Transverse colon (tissue), 4 donors: ENCODE results near the gene DGKG. TPM values are rescaled to one million over a fixed set of nuclear protein-coding genes. Genes with fewer than 3 reads are reported as not detected.

ENCODE experiments used
- DNase-seq: peaks from one replicate; pipeline ENCODE4 v3.0.0-alpha.2; 2019
- H3K27ac ChIP-seq, 4 donors: fragments of 200-600 bp; sonication (generic); 2 replicates each; pipeline ENCODE4 v1.5.1; 2016 to 2018; ENCODE audit warnings: inconsistent platforms in 4 of 4
- H3K27me3 ChIP-seq: fragments of 200-600 bp; sonication (generic); 2 replicates; pipeline ENCODE4 v1.5.1; 2017; ENCODE audit warnings: inconsistent platforms
- H3K36me3 ChIP-seq, 4 donors: fragments of 200-600 bp; sonication (generic); 2 replicates each; pipeline ENCODE4 v1.5.1; 2017 to 2019; ENCODE audit warnings: inconsistent platforms in 4 of 4
- H3K4me1 ChIP-seq, 4 donors: fragments of 200-600 bp; sonication (generic); 2 replicates each; pipeline ENCODE4 v1.5.1; 2017 to 2020; ENCODE audit warnings: inconsistent platforms in 4 of 4
- H3K4me3 ChIP-seq, 4 donors: fragments of 200-600 bp; sonication (generic); 1 replicate in 1 of 4; 2 replicates in 3 of 4; pipeline versions ENCODE4 v1.5.1 to v1.6.1; 2017 to 2019; ENCODE audit warnings: inconsistent platforms in 4 of 4
- H3K9me3 ChIP-seq, 2 donors: fragments of 200-600 bp; sonication (generic); 2 replicates each; pipeline ENCODE4 v1.5.1; 2017 to 2019; ENCODE audit warnings: inconsistent platforms in 2 of 2
- EP300 ChIP-seq: sonication (generic); formaldehyde crosslinking; IDR thresholded peaks from one replicate; pipeline ENCODE4 v1.6.1; 2017; ENCODE audit warnings: antibody characterized with exemption, low read depth
- POLR2A ChIP-seq: fragments of 450-650 bp; IDR thresholded peaks from one replicate; pipeline ENCODE4 v1.6.1; 2016; ENCODE audit warnings: antibody characterized with exemption, mild to moderate bottlenecking, moderate library complexity
- POLR2AphosphoS5 ChIP-seq, 3 donors: sonication (generic); formaldehyde crosslinking; IDR thresholded peaks; one replicate each; pipeline ENCODE4 v1.6.1; 2016; ENCODE audit warnings: antibody characterized with exemption in 3 of 3
- WGBS, 2 donors: methylation state at CpG; one replicate each; pipeline ENCODE4 v1.1.5; 2018; ENCODE audit warnings: low coverage in 1 of 2; 5-methylcytosine and 5-hydroxymethylcytosine counted together
- in situ Hi-C, 4 donors: fragments of 200-750 bp; cut with MboI; loops; one replicate each; pipeline versions ENCODE4 v1.15.0 to v1.15.1; 2017; ENCODE audit warnings: low sequenced_read_pairs in 3 of 4, low pct_ligation_motif_present in 1 of 4, low pct_unique_long_range_greater_than_20kb in 1 of 4
- intact Hi-C: fragments of 100-400 bp; cut with DNase I; formaldehyde crosslinking; loops from one replicate; pipeline ENCODE4 v1.15.1; 2023; ENCODE audit warnings: low total_unique reads
- total RNA-seq, 4 donors: library from RNA; depleted of rRNA; stranded (reverse); fragments of >200 nt; gene quantifications; one replicate each; pipeline ENCODE4 v1.1.0, GENCODE V29; 2016
- TF ChIP-seq, protein P1 (sequence below), 5 experiments: fragments of 200-600 bp in 3 of 5; fragments of 450-650 bp in 2 of 5; sonication (generic) in 3 of 5; IDR thresholded peaks; 1 replicate in 2 of 5; 2 replicates in 3 of 5; pipeline ENCODE4 v1.5.1; 2016 to 2017; ENCODE audit warnings: antibody characterized with exemption in 5 of 5, inconsistent platforms in 3 of 5, mild to moderate bottlenecking in 2 of 5, moderate library complexity in 1 of 5

DGKG gene
- total RNA-seq, 4 donors from 2014 or later: 1.00 to 2.9 (median 1.8) TPM

DNA sequence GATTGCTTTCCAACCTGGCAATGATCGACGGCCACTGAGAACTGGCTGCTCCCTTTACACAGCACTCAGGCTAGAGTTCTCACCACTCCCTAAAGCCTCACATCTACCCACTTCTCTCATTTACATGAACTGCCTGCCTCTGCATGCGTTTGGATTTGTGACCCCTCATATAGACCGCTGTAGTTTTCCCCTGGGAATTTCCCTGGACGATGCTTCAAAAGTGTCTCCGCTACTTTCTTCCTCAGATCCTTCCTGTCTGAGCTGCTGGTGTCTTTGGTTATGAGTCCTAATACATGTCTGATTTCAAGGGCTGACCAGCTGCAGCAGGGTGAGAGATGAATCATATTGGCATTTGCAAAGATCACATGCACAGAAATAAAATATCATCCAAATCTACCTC, 136.4 kb downstream of the DGKG start:
- H3K27ac ChIP-seq: no peak overlapping the region
- in situ Hi-C loops: loop anchor here in 1 of 4 donors (25.0 kb wide), 1 partner anchor 238 kb away; no protein-coding TSS in a partner anchor
- H3K4me1 ChIP-seq: no peaks in the 10 kb centered on the region
- intact Hi-C loops: no loop called here
- H3K27me3 ChIP-seq: peaks cover 6% of the 10 kb centered on the region
- DNase-seq: no peak
- TF ChIP-seq POLR2A (no peak), EP300 (no peak), POLR2AphosphoS5 (IDR thresholded peaks at IDR 0.05) (no peak)
- TF ChIP-seq, protein P1, sequence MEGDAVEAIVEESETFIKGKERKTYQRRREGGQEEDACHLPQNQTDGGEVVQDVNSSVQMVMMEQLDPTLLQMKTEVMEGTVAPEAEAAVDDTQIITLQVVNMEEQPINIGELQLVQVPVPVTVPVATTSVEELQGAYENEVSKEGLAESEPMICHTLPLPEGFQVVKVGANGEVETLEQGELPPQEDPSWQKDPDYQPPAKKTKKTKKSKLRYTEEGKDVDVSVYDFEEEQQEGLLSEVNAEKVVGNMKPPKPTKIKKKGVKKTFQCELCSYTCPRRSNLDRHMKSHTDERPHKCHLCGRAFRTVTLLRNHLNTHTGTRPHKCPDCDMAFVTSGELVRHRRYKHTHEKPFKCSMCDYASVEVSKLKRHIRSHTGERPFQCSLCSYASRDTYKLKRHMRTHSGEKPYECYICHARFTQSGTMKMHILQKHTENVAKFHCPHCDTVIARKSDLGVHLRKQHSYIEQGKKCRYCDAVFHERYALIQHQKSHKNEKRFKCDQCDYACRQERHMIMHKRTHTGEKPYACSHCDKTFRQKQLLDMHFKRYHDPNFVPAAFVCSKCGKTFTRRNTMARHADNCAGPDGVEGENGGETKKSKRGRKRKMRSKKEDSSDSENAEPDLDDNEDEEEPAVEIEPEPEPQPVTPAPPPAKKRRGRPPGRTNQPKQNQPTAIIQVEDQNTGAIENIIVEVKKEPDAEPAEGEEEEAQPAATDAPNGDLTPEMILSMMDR (IDR thresholded peaks at IDR 0.05): no peak
- H3K4me3 ChIP-seq: no peak overlapping the region
- no peaks in the 10 kb centered on the region for H3K36me3 ChIP-seq
- 61 to 80% methylated on average over 1 to 6 of the region's 6 CpGs for WGBS, 2 donors
- no peaks in the 10 kb centered on the region for H3K9me3 ChIP-seq

DNA sequence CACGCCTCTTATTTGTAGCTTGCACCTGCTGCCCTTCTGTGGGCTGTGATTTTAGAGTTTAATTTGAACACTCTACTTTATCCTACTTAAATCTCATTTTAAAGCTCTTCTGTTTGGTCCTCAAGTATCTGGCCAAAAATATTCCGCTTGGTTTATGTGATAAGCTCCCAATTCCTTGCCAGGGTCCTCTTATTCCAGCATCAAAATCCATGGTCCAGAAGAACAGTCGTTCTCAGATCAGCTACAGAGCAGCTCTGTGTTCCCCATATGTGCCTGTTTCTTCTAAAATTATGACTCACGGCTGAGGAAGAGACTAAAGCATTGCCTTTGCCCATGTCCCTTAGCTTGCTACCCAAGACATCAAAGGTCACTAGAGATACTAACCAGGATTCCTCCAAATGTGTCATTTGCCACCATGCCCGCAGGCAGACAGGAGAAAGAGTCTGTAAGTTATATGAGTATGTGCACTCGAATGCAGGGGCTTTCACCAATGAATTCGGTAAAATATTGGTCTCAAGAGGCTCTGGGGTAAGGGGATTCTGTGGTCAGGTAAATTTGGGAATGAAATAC, 137.9 kb downstream of the DGKG start:
- Histone ChIP-seq H3K4me3 (no peak overlapping the region), H3K27ac (no peak overlapping the region), H3K9me3 (no peaks in the 10 kb centered on the region), H3K27me3 (peaks cover 6% of the 10 kb centered on the region), H3K4me1 (no peaks in the 10 kb centered on the region), H3K36me3 (no peaks in the 10 kb centered on the region)
- 72 to 83% methylated on average over 2 to 7 of the region's 7 CpGs for WGBS, 2 donors
- intact Hi-C loops (no loop called here), in situ Hi-C loops (no loop called here)
- no peak for DNase-seq
- TF ChIP-seq, protein P1 (IDR thresholded peaks at IDR 0.05): no peak
- TF ChIP-seq EP300 (no peak), POLR2A (no peak), POLR2AphosphoS5 (IDR thresholded peaks at IDR 0.05) (no peak)

DNA sequence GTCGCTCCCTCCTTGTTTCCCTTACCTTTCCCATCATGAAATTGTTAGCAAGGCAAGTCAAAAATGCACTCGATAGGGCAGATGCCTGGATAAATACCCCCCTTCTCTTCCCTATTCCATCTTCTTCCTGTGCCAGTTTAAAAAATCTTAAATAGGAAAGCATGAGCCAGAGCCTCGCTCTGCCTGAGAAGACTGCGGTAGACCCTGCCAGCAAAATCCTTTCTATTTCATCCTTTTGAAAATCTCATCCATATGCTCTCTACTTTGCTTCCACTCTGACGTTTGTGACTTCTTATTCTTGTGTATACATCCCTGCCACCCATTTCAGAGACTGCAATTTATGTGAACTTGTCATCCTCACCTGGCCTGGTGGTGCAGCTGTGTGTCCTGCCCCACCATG, 138.6 kb downstream of the DGKG start:
- Histone ChIP-seq H3K9me3 (no peaks in the 10 kb centered on the region), H3K36me3 (no peaks in the 10 kb centered on the region), H3K4me1 (no peaks in the 10 kb centered on the region), H3K27ac (no peak overlapping the region), H3K27me3 (peaks cover 6% of the 10 kb centered on the region), H3K4me3 (no peak overlapping the region)
- WGBS, 2 donors: 76 to 92% methylated on average over 2 to 5 of the region's 5 CpGs
- in situ Hi-C loops: no loop called here
- intact Hi-C loops: no loop called here
- TF ChIP-seq POLR2AphosphoS5 (IDR thresholded peaks at IDR 0.05) (no peak), EP300 (no peak), POLR2A (no peak)
- TF ChIP-seq, protein P1 (IDR thresholded peaks at IDR 0.05): no peak
- no peak for DNase-seq

DNA sequence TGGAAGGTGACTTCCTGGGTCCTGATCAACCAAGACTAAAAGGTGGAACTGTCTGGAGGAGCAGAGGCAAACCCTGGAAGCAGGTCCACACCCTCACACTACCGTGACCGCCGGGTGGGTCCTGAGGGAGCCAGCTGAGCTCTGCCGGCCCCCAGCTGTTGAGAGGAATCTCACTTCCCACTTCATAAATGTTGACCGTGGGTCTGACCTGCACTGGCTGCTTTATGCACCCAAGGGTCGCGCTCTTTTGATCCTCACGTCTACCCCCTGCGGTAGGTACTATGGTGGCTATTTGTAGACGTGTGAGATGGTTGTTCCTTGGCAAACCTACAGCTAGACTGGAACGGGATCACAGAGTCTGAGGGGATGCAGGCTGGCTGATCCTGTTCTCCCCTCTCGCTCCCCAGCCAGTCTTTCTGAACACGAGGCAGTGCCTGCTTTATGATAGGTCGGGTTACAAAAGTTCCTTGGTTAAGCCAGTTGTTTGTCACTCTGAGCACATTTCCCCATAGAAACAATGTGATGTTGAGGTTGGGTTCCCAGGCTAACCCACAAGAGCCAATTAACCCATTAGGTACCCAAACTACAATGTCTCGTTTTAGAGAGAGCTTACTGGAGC, 140.2 kb downstream of the DGKG start:
- DNase-seq: no peak
- TF ChIP-seq, protein P1 (IDR thresholded peaks at IDR 0.05): no peak
- TF ChIP-seq POLR2AphosphoS5 (IDR thresholded peaks at IDR 0.05): no peak
- WGBS, 2 donors: 88% methylated on average over 15 of the region's 15 CpGs; no CpG with 5 or more reads in 1 of the 2 donors

More for the DNA sequence above, 140.2 kb downstream of the DGKG start:
- no peaks in the 10 kb centered on the region for H3K4me1 ChIP-seq
- peaks cover 4% of the 10 kb centered on the region for H3K27me3 ChIP-seq
- H3K36me3 ChIP-seq: no peaks in the 10 kb centered on the region
- no peak overlapping the region for H3K4me3 ChIP-seq
- H3K9me3 ChIP-seq: no peaks in the 10 kb centered on the region
- in situ Hi-C loops (no loop called here), intact Hi-C loops (no loop called here)
- no peak overlapping the region for H3K27ac ChIP-seq
